Hypothalamus (tissue), 51 donors: Measurements from ENCODE around the gene MAD1L1.
A peak's percentile ranks its signal among the peaks of the same experiment; 100 is the strongest.

Source experiments
- DNase-seq, 51 donors: peaks; one replicate each; lab custom pipeline; 2025; lab: John Stamatoyannopoulos, UW

Gene MAD1L1

GRCh38 chr7:1943933-1944618 is 288.7 kb downstream of the MAD1L1 start:
- no peak for DNase-seq

- no peak for DNase-seq
Observed at GRCh38 chr7:1943326-1943725, 289.4 kb downstream of the MAD1L1 start.

DNA sequence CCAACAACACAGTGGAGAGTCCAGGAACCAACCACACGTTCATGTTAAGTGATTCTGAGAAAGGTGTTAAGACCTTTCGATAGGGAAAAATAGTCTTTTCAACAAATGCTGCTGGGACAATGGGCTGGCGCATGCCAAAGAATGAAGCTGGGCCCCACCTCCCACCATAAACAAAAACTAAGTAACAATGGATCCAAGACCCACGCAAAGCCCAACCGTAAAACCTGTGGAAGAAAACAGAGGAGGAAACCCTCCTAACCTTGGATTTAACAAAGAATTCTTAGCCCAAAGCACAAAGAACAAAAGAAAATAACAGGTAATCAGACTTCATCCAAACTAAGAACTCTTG is 289.8 kb downstream of the MAD1L1 start:
- DNase-seq = no peak

- no peak for DNase-seq
Observed at GRCh38 chr7:1942243-1942940, 290.4 kb downstream of the MAD1L1 start.

DNA sequence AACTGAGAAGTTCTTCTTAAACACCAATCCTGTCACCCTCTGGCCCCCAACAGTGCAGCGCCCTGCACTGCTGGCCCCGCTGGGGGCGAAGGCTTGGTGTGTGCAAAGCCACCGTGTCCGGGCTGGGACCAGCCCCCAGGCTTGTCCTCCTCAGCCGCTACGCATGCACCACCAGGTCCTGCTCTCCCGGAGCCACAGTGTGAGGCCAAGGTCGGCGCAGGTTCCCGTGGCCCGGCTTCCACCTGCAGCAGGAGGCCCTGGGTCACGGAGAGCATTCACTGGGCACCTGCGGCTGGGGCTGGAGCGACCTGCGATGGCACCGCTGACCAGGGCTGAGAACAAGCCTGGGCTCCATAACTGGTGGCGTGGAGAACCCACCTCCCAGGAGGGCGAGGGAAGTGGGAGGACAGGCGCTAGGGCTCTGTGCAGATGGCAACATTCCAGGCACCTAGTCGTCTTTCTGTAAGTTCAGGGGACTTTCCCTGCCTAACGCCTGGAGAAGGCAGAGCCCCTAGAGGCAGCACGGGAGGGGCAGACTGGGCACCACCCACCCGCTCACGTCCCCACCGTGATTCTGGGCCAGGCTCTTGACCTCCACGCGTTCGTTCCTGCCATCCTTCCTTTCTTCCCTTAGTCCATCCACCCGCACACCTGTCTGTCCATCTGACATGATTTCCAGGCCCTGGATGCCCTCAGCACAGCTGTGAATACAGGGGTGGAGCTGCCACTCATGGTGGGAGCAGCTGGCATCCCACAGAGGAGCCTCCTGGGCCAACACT is 291.1 kb downstream of the MAD1L1 start:
- DNase-seq = no peak

DNA sequence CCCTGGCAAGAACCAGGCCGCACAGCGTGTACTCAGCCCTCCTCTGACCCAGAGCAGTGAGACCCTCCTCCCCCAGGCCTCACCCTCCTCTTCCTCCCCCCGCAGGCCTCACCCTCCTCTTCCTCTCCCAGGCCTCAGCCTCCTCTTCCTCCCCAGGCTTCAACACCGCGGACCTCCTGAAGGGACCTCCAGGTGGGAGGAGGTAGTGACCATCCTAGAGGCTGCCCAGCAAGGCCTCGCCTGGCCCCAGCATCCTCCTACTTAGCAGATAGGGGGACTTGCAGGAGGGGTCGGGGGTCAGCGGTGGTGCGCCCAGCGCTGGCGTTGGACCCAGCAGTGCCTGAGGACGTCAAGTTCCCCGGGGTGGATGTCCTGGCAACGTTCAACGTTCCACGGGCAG is 291.9 kb downstream of the MAD1L1 start:
- DNase-seq = no peak

DNA sequence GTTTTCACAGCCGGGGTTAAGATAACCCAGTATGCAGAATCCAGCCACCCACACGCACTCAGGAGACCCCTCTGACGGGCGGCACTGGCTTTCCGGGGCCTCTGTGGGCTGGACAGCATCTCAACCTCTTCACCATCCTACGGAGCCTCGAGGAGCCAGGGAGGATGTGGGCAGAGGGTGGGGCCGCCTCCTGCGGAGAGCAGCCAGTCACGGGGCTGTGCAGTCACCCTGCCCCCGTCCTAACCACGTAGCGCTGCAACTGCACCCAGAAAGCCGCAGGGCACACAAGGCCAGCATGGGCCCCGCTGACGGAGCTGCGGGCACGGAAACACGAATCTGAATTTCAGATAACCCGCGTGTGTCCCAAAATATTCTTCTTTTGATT is 292.4 kb downstream of the MAD1L1 start:
- peak in 9 of 51 donors; percentile 12 to 36 (median 15) for DNase-seq

DNA sequence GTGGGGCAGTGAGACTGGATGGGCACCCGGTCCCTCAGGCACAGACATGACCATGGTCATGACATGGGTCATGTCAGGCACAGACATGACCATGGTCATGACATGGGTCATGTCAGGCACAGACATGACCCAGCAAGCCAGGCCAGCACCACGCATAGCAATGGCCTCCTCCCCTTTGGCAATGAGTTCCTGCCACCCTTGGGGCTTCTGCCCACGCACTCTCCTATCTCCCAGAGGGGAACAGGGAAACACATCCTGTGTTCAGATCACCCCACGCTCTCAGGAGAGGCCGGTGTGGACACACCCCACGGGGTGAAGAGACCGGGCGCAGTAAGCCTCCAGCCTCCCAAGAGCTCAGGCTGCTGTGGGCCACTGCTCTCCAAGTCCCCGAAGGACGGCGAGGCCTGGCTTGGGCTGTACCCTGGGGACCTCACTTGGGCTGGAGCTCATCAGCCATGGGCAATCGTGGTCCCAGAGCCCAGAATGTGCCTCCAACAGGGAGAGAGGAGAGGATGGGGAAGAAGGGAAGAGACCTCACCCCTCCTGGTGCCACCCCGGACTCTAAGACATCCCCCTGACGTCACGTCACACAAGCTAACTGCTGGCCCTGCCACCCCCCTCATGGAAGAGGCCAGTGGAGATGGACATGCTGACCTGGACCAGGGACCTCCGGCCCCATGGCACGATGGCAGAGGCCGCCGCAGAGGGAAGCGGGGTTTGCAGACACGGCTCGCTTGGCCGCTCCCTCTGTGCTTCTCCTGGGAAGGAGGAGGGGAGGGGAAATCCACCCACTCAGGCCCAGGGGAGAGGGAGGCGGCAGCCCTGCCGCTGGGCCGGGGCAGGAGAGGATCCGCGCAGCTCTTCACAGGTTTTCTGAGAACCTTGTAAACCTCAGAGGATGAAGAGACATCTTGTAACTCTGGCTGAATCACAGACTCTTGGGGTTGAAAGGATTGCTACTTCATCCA is 293.0 kb downstream of the MAD1L1 start:
- DNase-seq = no peak

DNA sequence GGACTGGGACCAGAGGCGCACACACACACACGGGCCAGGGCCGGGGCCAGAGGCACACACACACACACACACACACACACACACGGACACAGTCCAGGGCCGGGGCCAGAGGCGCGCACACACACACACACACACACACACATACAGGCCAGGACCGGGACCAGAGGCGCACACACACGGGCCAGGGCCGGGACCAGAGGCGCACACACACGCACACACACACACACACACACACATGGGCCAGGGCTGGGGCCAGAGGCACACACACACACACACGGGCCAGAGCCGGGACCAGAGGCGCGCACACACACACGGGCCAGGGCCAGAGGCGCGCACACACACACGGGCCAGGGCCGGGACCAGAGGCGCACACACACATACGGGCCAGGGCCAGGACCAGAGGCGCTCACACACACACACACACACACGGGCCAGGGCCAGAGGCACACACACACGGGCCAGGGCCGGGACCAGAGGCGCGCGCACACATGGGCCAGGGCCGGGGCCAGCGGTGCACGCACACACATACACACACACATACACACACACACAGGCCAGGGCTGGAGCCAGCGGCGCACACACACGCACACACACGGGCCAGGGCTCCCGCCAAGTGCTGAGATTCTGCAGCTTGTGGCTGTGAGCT is 293.8 kb downstream of the MAD1L1 start:
- no peak for DNase-seq

GRCh38 chr7:1937252-1937605 is 295.5 kb downstream of the MAD1L1 start:
- no peak for DNase-seq

DNA sequence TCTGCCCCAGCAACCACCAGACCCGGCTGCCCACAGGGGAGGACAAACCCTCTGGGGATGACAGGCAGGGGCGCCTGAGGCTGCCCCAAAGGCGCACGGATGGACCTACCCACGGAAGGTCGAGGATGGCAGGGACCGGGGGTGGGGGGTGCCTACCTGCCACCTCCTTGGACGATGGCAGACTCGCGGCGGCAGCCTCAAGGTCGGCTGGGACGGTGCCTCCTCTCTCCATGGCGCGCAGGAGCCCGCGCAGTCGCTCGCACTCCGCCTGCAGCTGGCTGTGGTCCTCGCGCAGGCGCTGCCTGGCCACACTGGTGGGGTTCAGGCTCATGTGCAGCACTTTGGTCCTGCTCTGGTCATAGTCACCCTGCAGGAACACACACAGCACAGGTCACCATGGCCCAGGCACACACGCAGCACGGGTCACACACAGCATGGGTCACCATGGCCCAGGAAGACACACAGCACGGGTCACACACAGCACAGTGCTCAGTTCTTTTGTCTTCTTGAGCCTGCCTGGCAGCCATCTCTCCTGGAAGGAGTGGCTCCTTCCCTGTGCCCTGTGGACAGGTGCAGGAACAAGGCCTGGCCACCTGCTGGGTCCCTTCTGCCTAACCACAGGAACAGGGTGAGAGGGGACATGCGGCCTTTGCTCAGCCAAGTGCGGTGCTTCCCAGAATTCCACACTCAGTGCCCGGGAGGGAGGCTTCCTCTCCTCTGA is 296.1 kb downstream of the MAD1L1 start:
- DNase-seq = no peak

- DNase-seq = no peak
Observed at GRCh38 chr7:1936006-1936310, 296.8 kb downstream of the MAD1L1 start.

DNA sequence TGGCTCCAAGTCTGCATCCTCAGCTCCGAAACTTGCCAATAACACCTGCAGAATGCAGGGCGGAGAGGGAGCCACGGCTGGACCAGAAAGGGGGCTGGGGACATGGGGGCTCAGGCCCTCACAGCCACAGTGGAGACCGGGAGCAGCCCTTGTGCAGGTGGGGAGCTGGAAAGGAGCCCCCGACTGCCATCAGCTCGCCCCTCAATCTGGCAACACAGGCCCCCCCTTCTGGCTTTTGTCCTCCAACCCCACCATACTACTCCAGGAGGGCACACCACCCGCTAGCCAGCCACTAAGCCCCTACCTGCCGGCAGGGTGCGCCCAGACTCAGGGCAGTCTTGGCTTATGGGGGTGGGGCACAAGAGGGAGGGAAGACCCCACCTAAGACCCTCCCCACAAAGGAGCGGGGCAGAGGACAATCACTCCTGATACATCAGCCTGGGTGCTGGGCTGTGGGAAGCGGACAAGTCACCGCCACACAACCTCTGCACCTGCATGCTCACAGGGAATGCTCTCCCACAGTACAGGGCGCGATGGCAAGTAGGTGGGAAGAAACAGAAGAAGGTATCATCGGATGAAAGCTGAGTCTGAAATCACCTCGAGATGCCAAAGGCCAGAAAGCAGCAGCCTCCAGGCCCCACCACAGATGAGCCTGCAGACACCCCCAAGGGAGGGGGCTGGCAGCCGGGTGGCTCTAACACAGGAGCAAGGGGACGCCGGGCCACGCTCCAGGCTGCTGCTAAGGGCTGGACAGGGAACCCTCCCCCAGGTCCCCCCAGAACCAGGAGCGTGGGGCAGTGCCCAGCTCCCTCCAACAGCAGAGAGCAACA is 297.4 kb downstream of the MAD1L1 start:
- DNase-seq = no peak

- no peak for DNase-seq
Observed at GRCh38 chr7:1934756-1935155, 298.0 kb downstream of the MAD1L1 start.

DNA sequence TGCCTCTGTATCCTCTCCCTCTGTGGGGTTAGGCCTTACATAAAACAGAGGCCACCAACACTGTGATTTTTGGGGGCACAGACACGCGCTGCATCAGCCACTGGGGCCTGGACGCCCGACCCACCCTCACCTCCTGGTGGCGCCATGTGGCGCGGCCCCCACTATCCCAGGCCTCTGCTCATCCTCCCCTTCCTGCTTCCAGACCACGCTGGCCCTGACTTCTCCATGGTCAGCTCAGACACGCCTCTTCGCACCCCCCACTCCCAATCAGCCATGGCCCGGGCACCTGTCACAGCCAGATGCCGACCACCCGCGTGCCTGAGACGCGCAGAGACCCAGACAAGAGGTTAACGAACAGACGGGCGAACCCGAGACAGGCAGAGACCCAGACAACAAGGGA is 298.7 kb downstream of the MAD1L1 start:
- DNase-seq = no peak

DNA sequence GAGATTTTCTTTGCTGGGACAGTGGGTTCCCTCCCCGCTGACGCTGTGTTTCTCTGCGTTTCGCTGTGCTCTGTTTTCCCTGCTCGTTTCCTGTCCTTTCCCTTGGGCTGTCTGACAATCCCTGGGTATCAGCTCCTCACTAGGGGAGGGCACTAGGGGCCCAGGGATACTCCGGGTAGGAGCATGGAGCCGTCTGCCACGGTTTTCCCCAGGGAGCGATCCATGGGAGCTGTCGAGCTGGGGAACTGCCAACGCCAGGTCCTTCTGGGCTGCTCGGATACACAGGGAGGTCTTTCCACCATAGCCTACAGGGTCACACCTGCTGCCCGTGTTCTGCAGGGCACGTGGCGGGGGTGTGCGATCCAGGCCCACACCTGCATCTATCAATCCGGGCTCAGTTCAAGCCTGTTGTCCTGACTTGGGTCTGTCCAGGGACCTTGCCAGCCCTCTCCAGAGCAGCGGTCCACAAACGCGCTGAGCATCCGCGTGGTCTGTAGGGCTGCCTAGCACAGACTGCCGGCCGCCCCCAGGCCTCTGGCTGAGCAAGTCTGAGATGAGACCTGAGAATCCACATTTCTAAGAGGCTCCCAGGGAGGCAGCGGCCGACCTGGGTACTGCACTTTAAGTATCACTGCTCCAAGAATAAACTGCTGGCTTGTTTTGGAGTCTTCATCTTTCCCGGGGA is 299.5 kb downstream of the MAD1L1 start:
- no peak for DNase-seq

- no peak for DNase-seq
Observed at GRCh38 chr7:1931951-1932270, 300.8 kb downstream of the MAD1L1 start.

- no peak for DNase-seq
Observed at GRCh38 chr7:1931256-1931950, 301.3 kb downstream of the MAD1L1 start.
